HAP-1 (cell line): ENCODE data around the gene ZNF576.
A peak's percentile ranks its signal among the peaks of the same experiment; 100 is the strongest.

Experiments used
- DNase-seq, 2 experiments: peaks; one replicate each; pipeline ENCODE4 v3.0.0-alpha.2; 2016 to 2020; ENCODE audit warnings: low spot score in 2 of 2
- H3K27me3 ChIP-seq: fragments of 250-450 bp; sonication (Bioruptor Pico); 2 replicates; pipeline ENCODE4 v1.5.1; 2020; ENCODE audit warnings: low read depth, mild to moderate bottlenecking, moderate library complexity
- H3K36me3 ChIP-seq: fragments of 250-450 bp; sonication (Bioruptor Pico); replicated peaks from 2 replicates; pipeline ENCODE4 v1.5.1; 2020; ENCODE audit warnings: mild to moderate bottlenecking
- H3K4me1 ChIP-seq: fragments of 250-450 bp; sonication (Bioruptor Pico); 2 replicates; pipeline ENCODE4 v1.5.1; 2020; ENCODE audit warnings: mild to moderate bottlenecking
- H3K4me3 ChIP-seq: fragments of 250-450 bp; sonication (Bioruptor Pico); 2 replicates; pipeline ENCODE4 v1.5.1; 2020; ENCODE audit warnings: mild to moderate bottlenecking, moderate library complexity
- H3K9me3 ChIP-seq: fragments of 250-450 bp; sonication (Bioruptor Pico); 2 replicates; pipeline ENCODE4 v1.5.1; 2020; ENCODE audit warnings: mild to moderate bottlenecking, moderate library complexity
- in situ Hi-C: fragments of 300-500 bp; cut with MboI; formaldehyde crosslinking; loops from 3 replicates; pipeline ENCODE4 v1.14.3; 2020; ENCODE audit warnings: low sequenced_read_pairs, inconsistent platforms, mixed read lengths

The ZNF576 gene

DNA sequence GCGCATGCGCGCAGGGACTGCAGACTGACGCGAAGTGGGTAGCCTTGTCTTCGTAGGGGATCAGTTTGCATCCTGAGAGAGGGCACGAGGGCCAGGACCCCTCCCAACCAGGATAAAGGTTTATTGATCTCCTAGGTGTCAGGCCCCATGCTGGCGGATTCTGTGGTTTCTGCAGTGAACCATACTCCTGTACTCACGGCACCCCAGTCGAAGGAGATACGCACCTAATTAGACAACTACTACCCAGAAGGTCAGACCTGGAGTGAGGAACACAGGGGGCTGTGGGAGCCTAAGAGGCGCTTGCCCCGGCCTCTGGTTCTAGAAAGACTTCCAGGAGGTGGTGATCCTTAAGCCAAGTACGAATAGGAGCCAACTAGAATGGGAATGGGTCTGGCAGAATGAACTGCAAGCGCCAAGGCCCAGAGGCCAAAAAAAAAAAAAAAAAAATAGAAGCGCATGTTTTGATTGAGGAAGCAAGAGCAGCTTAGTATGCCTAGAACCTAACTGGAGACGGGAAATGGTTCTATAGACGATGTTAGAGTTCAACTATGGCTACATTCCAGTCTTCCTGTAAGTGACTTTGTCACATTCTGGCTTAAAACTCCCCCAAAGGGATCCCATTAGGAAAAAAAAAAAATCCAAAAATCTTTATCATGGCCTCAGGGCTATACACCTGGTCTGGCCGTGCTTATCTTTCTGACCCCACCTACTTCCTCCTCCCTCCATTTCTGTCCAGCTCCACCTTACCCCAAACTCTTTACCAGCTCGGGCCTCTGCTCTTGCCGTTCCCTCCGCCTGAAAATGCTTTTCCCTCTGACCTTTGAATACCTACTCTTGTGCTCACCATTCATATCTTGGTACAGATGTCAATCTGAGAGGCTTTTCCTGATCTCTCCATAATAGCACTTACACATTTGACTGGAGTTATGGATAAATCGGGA is 23.9 kb downstream of the ZNF576 start:
- Histone ChIP-seq H3K4me3 (peak overlapping the region; percentile 55), H3K36me3 (peaks cover 3% of the 10 kb centered on the region; the same call in 1 of the 2 replicates), H3K4me1 (peaks cover 7% of the 10 kb centered on the region), H3K27me3 (no peaks in the 10 kb centered on the region), H3K9me3 (no peaks in the 10 kb centered on the region)
- no peak for DNase-seq
- in situ Hi-C loops, result no loop called here

DNA sequence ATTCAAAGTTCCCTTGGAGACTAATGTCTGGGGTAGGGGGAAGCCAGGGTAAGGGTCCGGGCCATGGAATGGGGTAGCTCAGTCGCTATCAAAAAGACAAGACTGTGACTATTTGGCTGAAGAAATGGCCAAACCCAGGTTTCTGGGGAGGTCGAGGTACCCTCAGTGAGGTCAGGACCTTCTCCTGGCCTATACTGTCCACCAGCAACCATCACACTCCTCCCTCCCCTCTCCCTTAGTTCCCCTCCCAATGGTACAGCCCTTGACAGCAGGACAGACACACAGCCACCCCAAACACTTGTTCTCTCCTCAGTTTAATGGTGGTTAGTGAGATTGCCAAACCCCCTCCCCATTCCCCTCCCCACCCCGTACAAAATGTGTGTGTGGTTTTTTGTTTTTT is 25.7 kb downstream of the ZNF576 start:
- Histone ChIP-seq H3K4me1 (peaks cover 7% of the 10 kb centered on the region), H3K27me3 (no peaks in the 10 kb centered on the region), H3K4me3 (no peak overlapping the region), H3K36me3 (peaks cover 3% of the 10 kb centered on the region; the same call in 1 of the 2 replicates), H3K9me3 (no peaks in the 10 kb centered on the region)
- no peak for DNase-seq
- in situ Hi-C loops, result no loop called here

DNA sequence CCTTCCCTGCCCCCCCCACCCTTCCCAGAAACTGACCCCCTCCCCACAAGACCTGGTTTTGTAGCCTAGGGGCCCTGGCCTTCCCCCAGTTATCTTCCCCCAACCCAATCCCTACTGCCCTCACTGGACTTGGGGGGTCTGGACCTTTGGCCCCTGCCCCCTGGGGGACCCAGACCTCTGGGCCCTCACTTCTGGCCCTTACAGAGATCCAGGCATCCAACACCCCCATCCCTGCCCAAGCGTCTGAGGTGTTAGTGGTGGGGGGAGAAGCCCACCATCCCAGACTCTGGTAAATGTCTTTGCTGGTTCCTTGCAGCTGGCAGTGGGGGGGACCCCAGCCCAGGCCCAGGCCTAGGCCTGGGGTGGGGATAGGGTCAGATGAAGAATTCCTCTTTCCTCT is 26.6 kb downstream of the ZNF576 start:
- no peak for DNase-seq
- no peaks in the 10 kb centered on the region for H3K27me3 ChIP-seq
- H3K36me3 ChIP-seq, result peaks cover 3% of the 10 kb centered on the region; the same call in 1 of the 2 replicates
- H3K4me3 ChIP-seq, result no peak overlapping the region
- H3K4me1 ChIP-seq, result peaks cover 7% of the 10 kb centered on the region
- in situ Hi-C loops, result no loop called here
- no peaks in the 10 kb centered on the region for H3K9me3 ChIP-seq

DNA sequence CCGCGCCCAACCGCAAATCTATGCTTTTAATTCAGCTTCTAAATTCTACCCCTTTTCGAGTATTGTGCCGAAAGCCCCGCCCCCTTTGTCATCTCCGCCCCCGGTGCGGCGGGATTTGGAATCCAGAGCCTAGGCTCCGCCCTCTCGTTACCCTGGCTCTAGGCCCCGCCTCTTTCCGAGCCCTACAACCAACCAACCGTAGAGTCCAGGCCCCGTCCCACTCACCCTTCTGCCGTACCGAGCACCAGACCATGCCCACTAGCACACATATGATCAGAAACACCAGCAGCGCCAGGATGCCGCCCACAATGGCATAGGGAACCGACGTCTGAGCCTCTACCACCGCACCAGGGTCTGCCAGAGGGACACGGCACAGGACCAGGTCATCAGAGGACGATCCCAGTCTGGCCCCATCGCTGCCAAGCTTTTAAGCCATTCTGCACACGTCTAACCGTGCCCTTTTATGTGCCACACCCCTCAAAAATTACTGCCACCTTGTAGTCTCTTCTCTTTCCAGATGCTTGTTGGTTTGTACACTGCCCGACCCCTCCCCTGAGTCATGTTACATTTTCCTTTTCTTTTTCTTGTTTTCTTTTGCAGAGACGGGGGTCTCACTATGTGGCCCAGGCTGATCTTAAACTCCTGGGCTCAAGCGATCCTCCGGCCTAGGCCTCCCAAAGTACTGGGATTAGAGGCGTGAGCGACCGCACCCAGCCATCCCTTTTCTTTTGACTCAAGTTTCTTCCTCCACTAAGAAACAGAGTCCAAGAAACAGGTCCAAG is 27.7 kb downstream of the ZNF576 start:
- H3K9me3 ChIP-seq, result no peaks in the 10 kb centered on the region
- no peaks in the 10 kb centered on the region for H3K27me3 ChIP-seq
- peaks cover 3% of the 10 kb centered on the region; the same call in 1 of the 2 replicates for H3K36me3 ChIP-seq
- in situ Hi-C loops, result no loop called here
- H3K4me1 ChIP-seq, result peaks cover 5% of the 10 kb centered on the region
- peak in 1 of 2 experiments; percentile 51 for DNase-seq
- no peak overlapping the region for H3K4me3 ChIP-seq

DNA sequence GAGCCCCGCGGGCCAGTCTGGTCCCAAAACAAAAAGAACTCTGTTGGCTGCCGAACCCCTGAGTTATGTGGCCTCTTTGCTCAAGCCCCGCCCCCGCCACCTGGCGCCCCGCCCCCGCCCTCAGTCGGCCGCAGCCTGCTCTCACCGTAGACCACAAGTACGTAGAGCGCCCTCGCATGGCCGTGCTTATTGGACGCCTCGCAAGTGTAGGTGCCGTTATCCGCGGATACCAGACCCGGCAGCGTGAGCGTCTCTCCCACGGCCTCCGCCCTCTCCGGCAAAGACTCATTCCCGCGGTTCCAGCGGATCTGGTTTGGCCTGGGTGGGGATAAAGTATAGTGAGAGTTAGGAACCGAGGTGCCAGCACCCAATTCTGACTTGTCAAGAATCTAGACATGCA is 28.5 kb downstream of the ZNF576 start:
- in situ Hi-C loops, result no loop called here
- Histone ChIP-seq H3K4me1 (peaks cover 5% of the 10 kb centered on the region), H3K36me3 (0 out of 2 replicates have a peak, but pooled peaks cover 3% of the 10 kb centered on the region), H3K4me3 (no peak overlapping the region), H3K27me3 (no peaks in the 10 kb centered on the region), H3K9me3 (no peaks in the 10 kb centered on the region)
- DNase-seq, result peak in 1 of 2 experiments; percentile 32

DNA sequence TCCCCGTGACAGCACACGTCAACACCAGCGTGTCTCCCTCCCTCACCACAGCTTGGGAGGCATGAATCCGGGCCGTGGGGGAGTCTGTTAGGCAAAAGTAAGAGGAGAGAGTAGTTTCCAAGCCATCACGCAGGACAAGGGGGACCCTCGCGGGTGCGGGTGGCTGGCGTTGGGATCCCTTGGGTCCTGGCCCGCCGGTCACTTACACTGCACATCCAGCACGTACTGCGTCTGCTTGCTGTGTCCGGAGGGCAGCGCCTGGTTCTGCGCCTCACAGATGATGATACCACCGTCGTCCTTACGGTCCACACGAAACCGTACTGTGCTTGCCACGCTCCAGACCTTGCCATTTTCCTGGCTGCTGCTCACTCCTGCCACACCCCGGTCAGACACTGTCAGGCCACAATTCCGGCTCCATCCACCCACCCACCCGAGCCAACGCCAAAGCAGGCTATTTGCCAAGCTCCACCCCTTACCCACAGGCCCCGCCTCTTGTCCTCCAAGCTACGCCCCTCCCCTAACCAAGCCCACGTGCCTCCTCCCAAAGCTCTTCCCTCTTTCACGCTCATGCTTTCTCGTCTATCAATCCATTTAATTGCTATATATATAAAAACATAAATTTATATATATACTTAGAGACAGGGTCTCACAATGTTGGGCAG is 29.7 kb downstream of the ZNF576 start:
- Histone ChIP-seq H3K4me3 (no peak overlapping the region), H3K27me3 (no peaks in the 10 kb centered on the region), H3K36me3 (0 out of 2 replicates have a peak, but pooled peaks cover 3% of the 10 kb centered on the region), H3K4me1 (no peaks in the 10 kb centered on the region), H3K9me3 (no peaks in the 10 kb centered on the region)
- DNase-seq, result peak in 1 of 2 experiments; percentile 55
- in situ Hi-C loops, result no loop called here

DNA sequence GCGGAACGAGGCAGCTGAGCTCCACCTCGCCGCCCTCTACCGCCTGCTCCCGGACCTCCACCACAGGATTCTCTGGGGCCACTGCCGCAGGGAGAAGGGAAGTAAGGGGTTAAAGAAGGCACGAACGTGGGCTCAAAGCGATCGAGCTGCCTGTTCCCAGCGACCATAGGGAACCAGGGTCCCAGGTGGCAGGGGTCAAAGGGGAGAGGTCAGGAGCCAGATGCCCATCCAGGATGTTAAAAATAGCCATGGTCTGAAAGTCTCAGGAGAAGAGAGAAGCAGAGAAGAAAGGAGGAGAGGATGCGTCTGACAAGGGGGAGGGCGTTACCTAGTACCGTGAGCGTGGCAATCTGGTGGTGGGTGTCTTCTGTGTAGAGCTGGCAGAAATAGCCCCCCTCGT is 30.4 kb downstream of the ZNF576 start:
- in situ Hi-C loops, result no loop called here
- no peak for DNase-seq
- no peaks in the 10 kb centered on the region for H3K4me1 ChIP-seq

DNA sequence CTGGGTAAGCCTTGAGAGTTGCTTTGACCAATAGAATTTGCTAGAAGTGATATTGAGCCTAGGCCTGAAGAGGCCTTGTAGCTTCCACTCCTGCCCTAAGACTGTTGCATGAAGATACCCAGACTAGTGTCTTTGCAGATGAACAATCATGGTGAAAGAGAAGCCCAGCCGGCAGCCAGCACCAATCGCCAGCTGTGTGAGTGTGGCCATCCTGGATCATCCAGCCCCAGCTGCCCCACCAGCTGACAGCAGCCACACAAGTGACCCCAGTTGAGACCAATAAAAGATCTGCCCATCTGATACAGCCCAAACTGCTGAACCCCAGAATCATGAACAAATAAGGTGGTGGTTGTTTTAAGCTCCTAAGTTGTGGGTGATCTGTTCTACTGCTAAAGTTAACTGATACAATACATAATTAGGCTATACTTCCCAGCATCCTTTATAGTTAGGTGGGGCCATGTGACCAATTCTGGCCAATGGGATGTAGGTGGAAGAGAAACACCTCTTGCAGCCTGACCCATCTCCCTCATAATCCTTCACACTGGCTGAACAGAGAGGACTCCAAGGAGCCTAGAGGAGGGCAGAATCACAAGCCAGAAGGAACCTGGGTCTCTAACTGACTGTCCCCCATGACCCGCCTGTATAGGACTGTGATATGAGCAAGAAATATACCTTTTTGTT is 32.4 kb downstream of the ZNF576 start:
- 0 out of 2 replicates have a peak, but pooled peaks cover 3% of the 10 kb centered on the region for H3K36me3 ChIP-seq
- no peaks in the 10 kb centered on the region for H3K27me3 ChIP-seq
- in situ Hi-C loops, result no loop called here
- H3K9me3 ChIP-seq, result no peaks in the 10 kb centered on the region
- no peak overlapping the region for H3K4me3 ChIP-seq
- no peaks in the 10 kb centered on the region for H3K4me1 ChIP-seq
- DNase-seq, result no peak

More for the DNA sequence above, 30.4 kb downstream of the ZNF576 start:
- Histone ChIP-seq H3K36me3 (0 out of 2 replicates have a peak, but pooled peaks cover 3% of the 10 kb centered on the region), H3K9me3 (no peaks in the 10 kb centered on the region), H3K4me3 (no peak overlapping the region), H3K27me3 (no peaks in the 10 kb centered on the region)

DNA sequence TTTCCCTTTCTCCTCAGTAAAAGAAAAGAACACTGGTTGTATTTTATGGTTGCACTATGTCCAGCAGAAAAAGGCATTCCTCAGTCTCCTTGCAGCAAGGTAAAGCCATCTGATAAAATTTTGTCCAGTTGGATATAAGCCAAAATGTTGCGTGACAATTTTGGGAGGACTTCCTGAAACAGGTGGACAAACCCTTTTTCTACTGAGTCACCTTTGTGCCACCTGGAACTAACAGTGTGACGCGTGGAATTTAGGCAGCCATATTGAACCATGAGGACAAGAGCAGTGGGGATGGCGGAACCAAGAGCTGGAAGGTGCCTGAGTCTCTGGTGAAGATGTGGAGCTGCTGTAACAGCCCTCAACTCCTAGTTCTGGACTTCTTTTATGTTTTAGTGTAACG is 35.1 kb downstream of the ZNF576 start:
- H3K27me3 ChIP-seq, result no peaks in the 10 kb centered on the region
- H3K4me3 ChIP-seq, result no peak overlapping the region
- in situ Hi-C loops, result no loop called here
- H3K9me3 ChIP-seq, result no peaks in the 10 kb centered on the region
- no peaks in the 10 kb centered on the region for H3K4me1 ChIP-seq
- no peak for DNase-seq
- H3K36me3 ChIP-seq, result no peaks in the 10 kb centered on the region

DNA sequence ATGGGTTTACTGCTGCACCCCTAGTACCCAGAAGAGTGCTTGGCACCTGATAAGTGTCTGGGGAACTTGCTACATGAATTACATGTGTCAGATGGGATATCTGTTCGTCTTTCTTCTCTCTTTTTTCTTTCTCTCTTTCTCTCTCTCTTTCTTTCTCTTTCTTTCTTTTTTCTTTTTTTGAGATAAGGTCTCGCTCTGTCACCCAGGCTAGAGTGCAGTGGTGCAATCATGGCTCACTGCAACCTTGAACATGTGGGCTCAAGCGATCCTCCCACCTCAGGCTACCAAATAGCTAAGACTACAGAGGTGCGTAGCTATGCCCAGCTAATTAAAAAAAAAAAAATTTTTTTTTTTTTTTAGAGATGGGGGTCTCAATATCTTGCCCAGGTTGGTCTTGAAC is 37.1 kb downstream of the ZNF576 start:
- no peaks in the 10 kb centered on the region for H3K9me3 ChIP-seq
- in situ Hi-C loops, result no loop called here
- DNase-seq, result no peak
- H3K27me3 ChIP-seq, result no peaks in the 10 kb centered on the region
- H3K36me3 ChIP-seq, result no peaks in the 10 kb centered on the region
- H3K4me1 ChIP-seq, result no peaks in the 10 kb centered on the region
- no peak overlapping the region for H3K4me3 ChIP-seq

DNA sequence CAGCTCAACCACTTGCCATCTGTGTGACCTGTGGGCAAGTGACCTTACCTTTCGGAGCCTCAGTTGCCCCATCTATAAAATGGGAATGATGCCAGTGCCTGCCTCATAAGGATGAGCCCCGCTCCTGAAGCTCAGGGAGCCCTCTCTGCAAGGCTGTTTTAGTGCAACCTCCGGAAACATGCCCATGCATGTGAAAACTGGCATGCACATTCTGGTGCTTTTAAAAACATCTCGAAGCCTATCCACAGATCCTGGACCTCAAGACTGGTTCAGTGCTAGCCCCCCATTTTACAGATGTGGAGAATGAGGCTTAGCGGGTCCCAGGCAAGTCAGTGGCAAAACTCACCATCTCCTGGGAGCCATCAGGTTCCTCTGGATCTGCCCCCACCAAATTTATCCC is 37.7 kb downstream of the ZNF576 start:
- in situ Hi-C loops, result no loop called here
- no peak for DNase-seq

DNA sequence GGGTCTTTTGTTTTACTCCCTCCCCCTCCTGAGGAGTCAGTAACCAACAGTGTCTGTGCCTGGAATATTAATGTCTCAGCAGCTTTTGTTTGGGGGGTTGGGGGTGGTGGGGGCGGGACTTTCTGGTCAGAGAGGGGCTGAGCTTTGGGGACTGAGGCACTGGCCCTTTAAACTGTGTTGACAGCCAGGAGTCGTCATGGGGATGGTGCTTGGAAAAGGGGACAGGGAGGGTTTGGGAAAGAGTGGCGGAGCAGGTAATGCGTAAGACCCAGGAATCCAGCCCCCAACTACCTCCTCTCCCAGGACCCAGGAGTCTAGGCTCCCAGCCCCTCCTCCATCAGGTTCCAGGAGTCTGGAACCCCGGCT is 38.1 kb downstream of the ZNF576 start:
- H3K36me3 ChIP-seq, result no peaks in the 10 kb centered on the region
- in situ Hi-C loops, result no loop called here
- H3K4me3 ChIP-seq, result no peak overlapping the region
- no peak for DNase-seq
- H3K4me1 ChIP-seq, result peaks cover 4% of the 10 kb centered on the region; the same call in 1 of the 2 replicates
- no peaks in the 10 kb centered on the region for H3K9me3 ChIP-seq
- H3K27me3 ChIP-seq, result no peaks in the 10 kb centered on the region

More for the DNA sequence above, 37.7 kb downstream of the ZNF576 start:
- Histone ChIP-seq H3K4me3 (no peak overlapping the region), H3K4me1 (peaks cover 4% of the 10 kb centered on the region; the same call in 1 of the 2 replicates), H3K9me3 (no peaks in the 10 kb centered on the region), H3K36me3 (no peaks in the 10 kb centered on the region), H3K27me3 (no peaks in the 10 kb centered on the region)
